SK-N-SH treated with all-trans-retinoic acid at 6 μM for 48 hours (cell line): Measurements from ENCODE around the gene CHST14.

Experiments
- ATAC-seq: fragments of 200-7000 bp; cut with Tn5 transposase; 3 replicates; pipeline ENCODE4 v1.9.1; 2020; ENCODE audit warnings: mild to moderate bottlenecking, moderate library complexity
- ARNTL ChIP-seq: fragments of 450-650 bp; formaldehyde crosslinking; IDR thresholded peaks from 2 replicates; pipeline ENCODE4 v1.5.0; 2020; ENCODE audit warnings: low read depth, mild to moderate bottlenecking, moderate library complexity, borderline replicate concordance
- BACH2 ChIP-seq: fragments of 250-450 bp; sonication (Bioruptor Pico); IDR thresholded peaks from 2 replicates; pipeline ENCODE4 v1.9.0; 2021; ENCODE audit warnings: mild to moderate bottlenecking, borderline replicate concordance
- ESRRG ChIP-seq: fragments of 250-450 bp; sonication (Bioruptor Pico); IDR thresholded peaks from 2 replicates; pipeline ENCODE4 v1.6.1; 2021; ENCODE audit warnings: mild to moderate bottlenecking
- GLIS3 ChIP-seq: fragments of 250-450 bp; sonication (Bioruptor Pico); IDR thresholded peaks from 2 replicates; pipeline ENCODE4 v1.5.0; 2020; ENCODE audit warnings: mild to moderate bottlenecking, moderate library complexity
- ISL1 ChIP-seq: fragments of 250-450 bp; sonication (Bioruptor Pico); IDR thresholded peaks from 2 replicates; pipeline ENCODE4 v2.1.2; 2022; ENCODE audit warnings: mild to moderate bottlenecking, moderate library complexity
- OSR1 ChIP-seq: fragments of 250-450 bp; sonication (Bioruptor Pico); IDR thresholded peaks from 2 replicates; pipeline ENCODE4 v1.8.0; 2022; ENCODE audit warnings: moderate library complexity, mild to moderate bottlenecking, inconsistent platforms
- POU6F1 ChIP-seq: fragments of 250-450 bp; sonication (Bioruptor Pico); IDR thresholded peaks from 2 replicates; pipeline ENCODE4 v1.8.0; 2021; ENCODE audit warnings: low read depth, mild to moderate bottlenecking, moderate library complexity, borderline replicate concordance
- PPARA ChIP-seq: fragments of 250-450 bp; sonication (Bioruptor Pico); IDR thresholded peaks from 2 replicates; pipeline ENCODE4 v1.5.0; 2020; ENCODE audit warnings: mild to moderate bottlenecking, borderline replicate concordance
- RARB ChIP-seq: fragments of 250-450 bp; sonication (Bioruptor Pico); IDR thresholded peaks from 2 replicates; pipeline ENCODE4 v1.8.0; 2021; ENCODE audit warnings: mild to moderate bottlenecking, moderate library complexity
- SNAI2 ChIP-seq: fragments of 250-450 bp; sonication (Bioruptor Pico); IDR thresholded peaks from 2 replicates; pipeline ENCODE4 v1.5.0; 2020; ENCODE audit warnings: mild to moderate bottlenecking, moderate library complexity
- TCF4 ChIP-seq: fragments of 250-450 bp; sonication (Bioruptor Pico); IDR thresholded peaks from 2 replicates; pipeline ENCODE4 v1.8.0; 2021; ENCODE audit warnings: mild to moderate bottlenecking, moderate library complexity, borderline replicate concordance
- TOX ChIP-seq: fragments of 250-450 bp; sonication (Bioruptor Pico); IDR thresholded peaks from 2 replicates; pipeline ENCODE4 v1.8.0; 2021; ENCODE audit warnings: mild to moderate bottlenecking, moderate library complexity, borderline replicate concordance
- TSHZ2 ChIP-seq: fragments of 250-450 bp; sonication (Bioruptor Pico); IDR thresholded peaks from 2 replicates; pipeline ENCODE4 v1.5.0; 2020; ENCODE audit warnings: mild to moderate bottlenecking, moderate library complexity
- ZC3H10 ChIP-seq: fragments of 250-450 bp; sonication (Bioruptor Pico); IDR thresholded peaks from 2 replicates; pipeline ENCODE4 v1.5.1; 2021; ENCODE audit warnings: mild to moderate bottlenecking, moderate library complexity
- ZFP30 ChIP-seq: fragments of 450-650 bp; formaldehyde crosslinking; IDR thresholded peaks from 2 replicates; pipeline ENCODE4 v1.5.0; 2022; ENCODE audit warnings: mild to moderate bottlenecking, moderate library complexity
- ZNF565 ChIP-seq: fragments of 450-650 bp; formaldehyde crosslinking; conservative IDR thresholded peaks from 2 replicates; pipeline ENCODE4 v1.5.0; 2020; ENCODE audit warnings: low read depth, mild to moderate bottlenecking, moderate library complexity
- ZNF70 ChIP-seq: fragments of 450-650 bp; formaldehyde crosslinking; IDR thresholded peaks from 2 replicates; pipeline ENCODE4 v1.5.0; 2020; ENCODE audit warnings: mild to moderate bottlenecking, moderate library complexity
- ZNF8 ChIP-seq: fragments of 450-650 bp; formaldehyde crosslinking; IDR thresholded peaks from 2 replicates; pipeline ENCODE4 v1.5.0; 2020; ENCODE audit warnings: mild to moderate bottlenecking, moderate library complexity
- TF ChIP-seq, protein P1 (sequence below): fragments of 250-450 bp; sonication (Bioruptor Pico); IDR thresholded peaks from 2 replicates; pipeline ENCODE4 v1.8.0; 2020; ENCODE audit warnings: mild to moderate bottlenecking, moderate library complexity, borderline replicate concordance
- TF ChIP-seq, protein P2 (sequence below): fragments of 250-450 bp; sonication (Bioruptor Pico); IDR thresholded peaks from 2 replicates; pipeline ENCODE4 v1.5.1; 2020; ENCODE audit warnings: low read depth, mild to moderate bottlenecking, moderate library complexity

CHST14 gene

DNA sequence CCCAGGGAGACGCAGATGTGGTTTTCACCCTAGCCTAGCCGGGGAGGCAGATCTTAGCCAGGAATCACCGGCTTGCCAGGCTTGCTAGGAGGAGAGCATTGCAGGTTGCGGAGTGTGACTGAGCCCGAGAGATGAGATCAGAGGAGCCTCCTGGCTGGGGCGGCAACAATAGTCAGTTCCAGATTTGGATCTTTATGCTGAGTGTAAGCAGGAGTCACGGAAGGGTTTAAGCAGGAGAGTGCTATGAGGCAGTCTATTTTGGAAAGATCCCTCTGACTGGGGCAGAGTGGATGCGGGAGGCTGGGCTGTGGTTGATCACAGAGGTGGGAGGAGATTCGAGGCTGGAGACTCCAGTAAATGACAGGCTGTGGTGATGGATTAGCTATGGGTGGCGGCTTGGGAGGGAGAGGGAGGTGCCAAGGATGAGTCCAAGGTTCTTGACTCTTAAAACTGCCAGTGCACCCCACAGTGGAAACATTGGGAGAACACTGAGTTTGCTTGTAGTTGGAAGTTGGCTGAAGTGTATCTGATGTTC lies 40.4 kb upstream of the CHST14 start:
- peak; percentile 84 for ATAC-seq
- TF ChIP-seq ZFP30 (CRISPR knock-in tag) (no peak), GLIS3 (no peak), POU6F1 (CRISPR knock-in tag) (no peak), TCF4 (CRISPR knock-in tag) (no peak)

- ATAC-seq: no peak
- TF ChIP-seq, protein P1, sequence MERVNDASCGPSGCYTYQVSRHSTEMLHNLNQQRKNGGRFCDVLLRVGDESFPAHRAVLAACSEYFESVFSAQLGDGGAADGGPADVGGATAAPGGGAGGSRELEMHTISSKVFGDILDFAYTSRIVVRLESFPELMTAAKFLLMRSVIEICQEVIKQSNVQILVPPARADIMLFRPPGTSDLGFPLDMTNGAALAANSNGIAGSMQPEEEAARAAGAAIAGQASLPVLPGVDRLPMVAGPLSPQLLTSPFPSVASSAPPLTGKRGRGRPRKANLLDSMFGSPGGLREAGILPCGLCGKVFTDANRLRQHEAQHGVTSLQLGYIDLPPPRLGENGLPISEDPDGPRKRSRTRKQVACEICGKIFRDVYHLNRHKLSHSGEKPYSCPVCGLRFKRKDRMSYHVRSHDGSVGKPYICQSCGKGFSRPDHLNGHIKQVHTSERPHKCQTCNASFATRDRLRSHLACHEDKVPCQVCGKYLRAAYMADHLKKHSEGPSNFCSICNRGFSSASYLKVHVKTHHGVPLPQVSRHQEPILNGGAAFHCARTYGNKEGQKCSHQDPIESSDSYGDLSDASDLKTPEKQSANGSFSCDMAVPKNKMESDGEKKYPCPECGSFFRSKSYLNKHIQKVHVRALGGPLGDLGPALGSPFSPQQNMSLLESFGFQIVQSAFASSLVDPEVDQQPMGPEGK (CRISPR knock-in tag): no peak
- TF ChIP-seq ZNF8 (CRISPR knock-in tag) (no peak), POU6F1 (CRISPR knock-in tag) (no peak), TSHZ2 (CRISPR knock-in tag) (no peak), ARNTL (CRISPR knock-in tag) (no peak), TOX (CRISPR knock-in tag) (no peak), ESRRG (no peak), ZFP30 (CRISPR knock-in tag) (no peak), PPARA (CRISPR knock-in tag) (no peak)
These were observed 35.6 kb upstream of the CHST14 start for GRCh38 chr15:40435023-40435709.

GRCh38 chr15:40435710-40436089 lies 35.1 kb upstream of the CHST14 start:
- ATAC-seq: no peak
- TF ChIP-seq ZNF70 (CRISPR knock-in tag): no peak
- TF ChIP-seq OSR1 (CRISPR knock-in tag): no peak
- TF ChIP-seq ZNF565 (CRISPR knock-in tag): no peak
- no peak for TF ChIP-seq SNAI2
- TF ChIP-seq ARNTL (CRISPR knock-in tag): no peak
- TF ChIP-seq, protein P2, sequence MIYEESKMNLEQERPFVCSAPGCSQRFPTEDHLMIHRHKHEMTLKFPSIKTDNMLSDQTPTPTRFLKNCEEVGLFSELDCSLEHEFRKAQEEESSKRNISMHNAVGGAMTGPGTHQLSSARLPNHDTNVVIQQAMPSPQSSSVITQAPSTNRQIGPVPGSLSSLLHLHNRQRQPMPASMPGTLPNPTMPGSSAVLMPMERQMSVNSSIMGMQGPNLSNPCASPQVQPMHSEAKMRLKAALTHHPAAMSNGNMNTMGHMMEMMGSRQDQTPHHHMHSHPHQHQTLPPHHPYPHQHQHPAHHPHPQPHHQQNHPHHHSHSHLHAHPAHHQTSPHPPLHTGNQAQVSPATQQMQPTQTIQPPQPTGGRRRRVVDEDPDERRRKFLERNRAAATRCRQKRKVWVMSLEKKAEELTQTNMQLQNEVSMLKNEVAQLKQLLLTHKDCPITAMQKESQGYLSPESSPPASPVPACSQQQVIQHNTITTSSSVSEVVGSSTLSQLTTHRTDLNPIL (CRISPR knock-in tag): no peak
- no peak for TF ChIP-seq ZC3H10 (CRISPR knock-in tag)
- TF ChIP-seq ZFP30 (CRISPR knock-in tag): no peak
- TF ChIP-seq GLIS3: no peak
- TF ChIP-seq TSHZ2 (CRISPR knock-in tag): no peak
- no peak for TF ChIP-seq RARB (CRISPR knock-in tag)
- TF ChIP-seq, protein P1 (CRISPR knock-in tag): no peak
- no peak for TF ChIP-seq TOX (CRISPR knock-in tag)
- no peak for TF ChIP-seq ISL1 (CRISPR knock-in tag)
- no peak for TF ChIP-seq BACH2 (CRISPR knock-in tag)
- TF ChIP-seq POU6F1 (CRISPR knock-in tag): no peak
